HG03439 (cell line): ENCODE data around the gene GPI.

Experiments
- ATAC-seq: cut with Tn5 transposase; IDR thresholded peaks from one replicate; pipeline ENCODE4 v1.9.1; 2021; ENCODE audit warnings: mild to moderate bottlenecking, moderate library complexity; ENCODE audit not compliant: unreplicated experiment

GPI gene

DNA sequence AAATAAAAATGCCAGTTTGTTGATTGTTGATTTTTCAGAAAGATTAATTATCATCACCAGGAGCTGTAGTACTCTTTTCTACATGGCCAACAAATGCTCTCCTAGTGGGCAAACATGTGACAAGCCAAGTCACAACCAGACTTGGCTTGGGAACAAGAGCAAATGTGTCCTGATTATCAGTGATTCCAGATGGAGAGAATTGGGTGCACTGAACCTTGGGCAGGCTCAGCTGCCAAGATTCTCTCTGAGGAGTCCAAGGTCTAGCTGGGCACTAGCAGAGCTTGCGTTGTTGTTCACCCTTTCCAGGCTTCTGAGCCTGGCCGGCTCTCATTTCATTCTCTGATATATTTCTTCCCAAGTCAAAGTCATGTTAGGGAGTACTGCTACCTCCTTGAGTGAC is 27.3 kb upstream of the GPI start:
- ATAC-seq = no peak

DNA sequence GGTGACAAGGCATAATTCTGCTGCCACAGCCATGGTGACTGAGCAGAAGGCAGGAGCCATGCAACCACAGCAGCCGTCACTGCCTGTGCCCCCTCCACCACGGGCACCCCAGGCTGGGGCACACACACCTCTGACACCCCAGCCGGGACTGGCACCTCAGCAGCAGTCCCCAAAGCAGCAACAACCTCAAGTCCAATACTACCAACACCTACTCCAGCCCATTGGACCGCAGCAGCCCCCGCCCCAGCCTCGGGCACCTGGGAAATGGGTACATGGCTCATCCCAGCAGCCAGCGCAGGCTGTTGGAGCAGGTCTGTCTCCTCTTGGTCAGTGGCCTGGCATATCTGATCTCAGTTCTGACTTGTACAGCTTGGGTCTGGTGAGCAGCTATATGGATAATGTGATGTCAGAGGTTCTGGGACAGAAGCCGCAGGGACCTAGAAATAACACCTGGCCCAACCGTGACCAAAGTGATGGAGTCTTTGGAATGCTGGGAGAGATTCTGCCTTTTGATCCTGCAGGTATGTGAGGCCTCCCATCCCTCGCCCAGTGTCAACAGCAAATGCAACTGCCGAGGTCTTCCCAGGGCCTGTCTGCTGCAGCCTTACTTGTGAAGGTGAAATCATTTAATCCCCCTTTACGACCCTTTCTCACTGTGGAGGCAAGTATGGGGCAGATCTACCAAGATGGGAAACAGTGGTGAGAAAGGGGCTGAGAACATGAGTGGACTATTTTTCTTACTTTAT is 22.9 kb upstream of the GPI start:
- ATAC-seq = no peak

DNA sequence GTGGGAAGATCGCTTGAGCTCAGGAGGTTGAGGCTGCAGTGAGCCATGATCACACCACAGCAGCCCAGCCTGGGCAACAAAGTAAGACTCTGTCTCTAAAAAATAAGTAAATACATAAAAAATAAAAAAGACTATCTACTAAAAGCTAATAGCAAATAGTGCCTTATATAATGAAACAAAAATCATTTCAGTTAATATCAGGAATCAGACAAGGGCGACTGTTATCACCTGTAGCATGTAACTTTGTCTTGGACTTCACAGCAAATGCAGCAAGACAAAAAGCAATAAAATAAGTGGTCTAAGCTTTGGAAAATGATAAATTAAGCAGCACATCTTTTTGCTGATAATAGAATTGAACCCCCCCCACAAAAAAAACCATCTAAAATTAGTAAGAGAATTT is 21.2 kb upstream of the GPI start:
- ATAC-seq = no peak

DNA sequence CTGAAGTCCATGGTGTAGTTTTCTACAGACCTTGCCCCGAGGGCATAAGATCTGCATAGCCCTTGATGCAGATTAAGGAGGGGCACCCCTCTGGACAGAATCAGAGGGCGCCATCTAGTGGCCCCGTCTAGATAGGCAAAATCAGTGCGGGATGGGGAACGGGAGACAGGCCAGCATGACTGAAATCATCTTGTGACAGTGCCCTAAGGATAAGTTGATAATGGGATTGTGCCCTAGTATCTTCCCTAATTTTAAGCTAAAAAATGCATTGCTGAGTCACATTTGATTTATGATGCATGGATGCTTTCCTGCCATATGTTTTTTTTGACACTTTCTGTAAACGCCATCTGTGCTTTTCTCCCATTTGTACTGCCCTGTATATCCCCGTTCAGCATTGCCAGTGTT is 19.0 kb upstream of the GPI start:
- no peak for ATAC-seq

DNA sequence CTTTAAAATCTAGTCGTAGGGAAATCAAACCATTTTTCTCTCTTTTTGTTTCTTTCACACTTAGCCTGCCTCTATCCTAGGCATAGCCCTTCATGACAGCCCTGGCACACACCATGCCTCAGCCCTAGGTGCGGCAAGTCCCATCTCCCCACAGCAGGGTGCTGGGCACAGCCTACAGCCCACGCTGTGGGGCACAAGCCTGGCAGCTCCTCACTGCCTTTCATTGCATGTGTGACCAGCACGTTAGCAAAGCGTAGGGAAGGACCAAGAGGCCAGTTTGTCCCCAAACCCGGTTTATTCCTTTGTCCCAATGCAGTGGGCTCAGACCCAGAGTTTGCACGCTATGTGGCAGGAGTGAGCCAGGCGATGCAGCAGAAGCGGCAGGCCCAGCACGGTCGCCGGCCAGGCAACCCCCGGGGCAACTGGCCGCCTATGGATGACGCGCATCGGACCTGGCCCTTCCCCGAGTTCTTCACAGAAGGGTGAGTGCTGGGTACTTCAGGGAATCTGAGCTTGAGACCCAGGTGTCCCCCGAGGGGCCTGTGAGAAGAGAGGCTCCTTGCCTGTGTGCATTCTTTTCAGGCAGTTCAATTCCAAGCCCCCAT is 17.3 kb upstream of the GPI start:
- ATAC-seq = no peak

DNA sequence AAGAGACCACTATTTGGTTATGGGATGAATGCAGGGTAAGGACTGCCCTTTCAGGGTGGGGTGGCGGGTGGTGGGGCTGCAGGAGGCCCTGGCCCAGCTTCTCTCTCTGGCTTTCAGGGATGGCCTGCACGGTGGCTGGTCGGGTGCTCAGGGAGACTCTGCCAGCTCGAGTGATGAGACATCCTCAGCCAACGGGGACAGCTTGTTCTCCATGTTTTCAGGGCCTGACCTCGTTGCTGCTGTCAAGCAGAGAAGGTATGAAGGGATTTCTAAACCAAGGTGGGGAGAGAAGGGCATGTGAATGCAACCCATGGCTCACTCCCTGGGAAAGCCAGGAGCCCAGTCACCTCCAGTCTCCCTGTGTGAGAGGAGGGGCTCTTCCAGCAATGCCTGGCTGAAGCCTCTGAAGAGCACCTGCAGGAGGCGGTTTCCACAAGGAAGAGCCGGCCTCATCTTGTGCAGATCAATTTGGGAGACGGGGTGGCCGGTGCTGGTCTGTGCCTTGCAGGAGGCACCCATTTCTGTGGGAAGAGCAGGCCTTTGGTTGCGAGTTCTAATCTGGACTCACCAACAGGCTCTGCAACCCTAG is 16.0 kb upstream of the GPI start:
- no peak for ATAC-seq

DNA sequence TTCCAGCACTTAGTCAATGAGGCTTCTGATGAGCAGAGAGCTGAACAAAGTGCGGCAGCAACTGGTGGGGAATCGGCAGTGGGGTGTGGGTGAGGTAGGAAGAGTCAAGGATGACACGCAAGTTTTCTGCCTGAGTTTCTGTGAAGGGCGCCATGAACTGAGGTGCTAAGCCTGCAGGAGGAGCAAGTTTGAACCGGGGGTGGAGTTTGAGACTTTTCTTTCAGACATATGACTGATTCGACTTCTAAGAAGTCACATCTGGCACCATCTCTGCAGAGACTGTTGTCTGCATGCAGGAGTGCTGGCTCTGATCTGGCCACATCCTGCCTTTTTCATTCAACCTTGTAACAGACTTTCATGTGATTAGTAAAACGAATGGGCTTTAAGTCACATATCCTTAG is 14.8 kb upstream of the GPI start:
- ATAC-seq = no peak

DNA sequence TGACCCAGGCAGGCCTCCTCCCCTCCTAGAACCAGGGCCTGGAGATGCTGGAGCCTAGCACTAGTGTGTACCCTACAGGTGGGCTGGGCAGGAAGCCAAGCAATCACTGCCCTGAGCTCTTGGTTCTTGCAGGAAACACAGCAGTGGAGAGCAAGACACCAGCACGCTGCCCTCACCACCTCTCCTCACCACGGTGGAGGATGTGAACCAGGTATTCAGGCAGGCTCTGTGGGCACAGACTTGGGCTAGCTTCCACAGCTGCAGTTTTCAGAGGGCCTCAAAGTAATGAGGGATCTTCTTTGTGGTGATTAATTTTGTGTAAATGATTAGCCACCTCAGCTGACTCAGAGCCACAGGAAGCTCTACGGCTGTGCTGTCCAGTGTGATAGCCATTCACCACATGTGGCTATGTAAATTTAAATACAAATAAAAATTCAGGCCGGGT is 13.6 kb upstream of the GPI start:
- ATAC-seq = no peak

DNA sequence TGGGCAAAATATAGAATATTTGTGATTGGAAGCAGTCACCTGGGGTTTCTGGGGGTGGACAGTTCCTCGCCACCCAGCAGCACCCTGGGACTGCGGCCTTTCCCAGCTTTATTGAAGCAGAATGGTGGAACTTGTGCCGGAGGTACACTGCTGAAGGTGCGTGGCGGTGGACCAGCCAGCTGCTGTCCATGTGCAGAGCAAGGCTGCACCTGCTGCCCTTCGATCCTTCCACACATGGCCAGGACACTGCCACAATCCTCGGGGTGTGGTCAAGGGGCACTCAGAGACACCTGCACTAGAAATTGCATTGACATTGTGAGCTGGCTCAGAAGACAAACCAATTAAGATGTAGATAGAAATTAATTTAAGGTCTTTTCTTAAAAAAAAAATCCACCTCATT is 11.4 kb upstream of the GPI start:
- no peak for ATAC-seq

DNA sequence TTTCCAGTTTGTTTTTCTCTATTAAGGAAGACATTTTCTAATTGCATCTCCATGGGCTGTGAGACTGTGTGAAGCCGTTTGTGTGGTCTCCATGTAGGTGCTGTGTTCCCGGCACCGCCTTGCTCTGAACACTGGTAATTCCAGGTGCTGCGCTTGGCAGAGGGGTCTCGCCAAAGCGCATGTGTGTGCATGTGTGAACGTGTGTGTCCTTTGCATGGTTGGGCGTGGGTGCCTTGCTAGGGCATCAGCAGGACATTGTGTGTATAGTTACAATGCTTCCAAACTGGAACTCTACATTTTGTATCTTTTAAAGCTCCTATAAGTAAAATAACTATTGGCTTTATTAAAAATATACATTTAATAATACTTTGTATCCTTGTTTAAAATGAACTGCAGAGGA is 9.8 kb upstream of the GPI start:
- ATAC-seq = no peak

DNA sequence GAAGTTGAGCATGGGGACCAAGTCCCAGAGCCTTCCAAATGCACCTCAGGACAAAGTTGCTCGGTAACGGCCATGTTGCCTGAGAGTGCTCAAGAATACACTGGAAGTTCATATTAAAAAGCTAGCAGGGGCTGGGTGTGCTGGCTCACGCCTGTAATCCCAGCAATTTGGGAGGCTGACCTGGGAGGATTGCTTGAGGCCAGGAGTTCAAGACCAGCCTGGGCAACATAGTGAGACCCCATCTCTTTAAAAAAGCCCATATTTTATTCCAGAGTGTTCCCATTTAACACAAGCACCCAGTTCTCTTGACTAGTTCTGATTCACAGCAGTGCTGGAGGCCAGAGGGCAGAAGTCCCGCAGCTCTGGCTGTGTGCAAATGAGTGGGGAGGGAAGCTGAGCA is 8.1 kb upstream of the GPI start:
- ATAC-seq = no peak

DNA sequence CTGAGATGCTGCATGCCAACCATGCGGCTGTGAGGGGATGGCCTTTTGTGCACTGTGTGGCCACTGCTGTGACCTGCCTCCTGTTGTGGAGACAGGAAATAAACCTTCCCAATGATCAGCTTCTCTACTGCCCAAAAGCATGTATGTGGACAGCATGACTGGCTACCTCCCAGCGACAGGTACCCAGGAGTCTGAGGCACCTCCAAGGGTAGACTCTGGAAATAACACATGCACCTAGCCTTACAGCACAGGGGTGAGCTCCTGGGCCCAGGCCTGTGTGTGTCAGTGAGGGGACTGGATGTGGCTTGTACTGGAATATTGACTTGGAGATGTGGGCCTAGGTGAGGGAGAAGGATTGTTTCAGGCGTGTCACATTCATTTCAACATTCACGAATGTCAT is 7.6 kb upstream of the GPI start:
- ATAC-seq = no peak

DNA sequence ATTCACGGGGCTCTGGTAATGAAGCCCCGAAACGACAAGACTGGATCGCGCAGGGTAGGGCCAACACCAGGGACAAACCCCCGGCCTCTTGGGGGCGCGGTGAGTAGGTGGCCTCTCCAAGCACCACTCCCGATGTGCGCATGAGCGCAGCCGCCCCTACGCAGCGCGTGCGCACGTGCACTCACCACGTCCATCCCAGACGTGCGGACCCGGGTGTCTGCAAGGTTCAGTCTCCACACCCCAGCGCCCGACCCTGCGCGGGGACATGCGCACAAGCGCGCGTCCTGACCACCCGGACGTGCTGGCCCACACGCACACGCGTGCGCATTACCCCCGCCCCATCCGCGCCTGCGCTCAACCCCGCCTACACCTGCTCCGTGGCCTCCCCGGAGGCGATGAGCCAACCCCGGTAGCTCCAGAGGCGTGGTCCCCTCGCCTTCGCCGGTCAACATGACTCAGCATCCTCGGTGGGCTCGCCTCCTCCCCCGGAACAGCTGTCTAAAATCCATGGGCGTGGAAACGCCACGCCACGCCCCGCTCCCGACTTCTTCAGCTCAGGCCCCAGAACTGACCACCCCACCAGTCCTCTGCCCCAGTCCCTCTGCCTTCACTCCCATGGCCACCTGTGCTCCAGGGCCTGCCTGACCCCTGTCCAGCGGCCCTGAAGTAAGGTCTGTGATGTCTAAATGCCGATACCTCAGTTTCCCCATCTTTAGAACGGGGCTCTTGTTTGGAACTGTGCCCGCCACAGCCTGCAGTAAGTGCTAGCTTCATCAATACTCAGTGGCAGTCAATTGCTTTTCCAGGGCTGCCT is 5.6 kb upstream of the GPI start:
- ATAC-seq = peak; percentile 88

DNA sequence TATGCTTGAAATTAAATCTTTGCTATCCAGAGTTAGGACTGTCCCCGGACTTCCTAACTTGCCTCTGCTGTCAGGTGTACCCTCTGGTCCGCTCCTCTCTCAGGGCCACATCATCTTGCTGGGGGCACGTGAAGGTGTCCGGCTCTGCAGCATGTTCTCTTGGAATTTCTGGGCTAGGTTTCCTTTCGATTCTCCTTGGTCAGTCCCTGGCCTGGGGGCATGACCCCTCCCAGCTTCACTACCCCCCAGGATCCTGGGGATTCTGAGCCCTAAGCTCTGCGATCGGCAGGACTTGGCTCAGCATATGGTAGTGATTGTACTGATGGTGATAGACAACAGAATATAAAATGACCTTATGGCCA is 5.1 kb upstream of the GPI start:
- no peak for ATAC-seq

DNA sequence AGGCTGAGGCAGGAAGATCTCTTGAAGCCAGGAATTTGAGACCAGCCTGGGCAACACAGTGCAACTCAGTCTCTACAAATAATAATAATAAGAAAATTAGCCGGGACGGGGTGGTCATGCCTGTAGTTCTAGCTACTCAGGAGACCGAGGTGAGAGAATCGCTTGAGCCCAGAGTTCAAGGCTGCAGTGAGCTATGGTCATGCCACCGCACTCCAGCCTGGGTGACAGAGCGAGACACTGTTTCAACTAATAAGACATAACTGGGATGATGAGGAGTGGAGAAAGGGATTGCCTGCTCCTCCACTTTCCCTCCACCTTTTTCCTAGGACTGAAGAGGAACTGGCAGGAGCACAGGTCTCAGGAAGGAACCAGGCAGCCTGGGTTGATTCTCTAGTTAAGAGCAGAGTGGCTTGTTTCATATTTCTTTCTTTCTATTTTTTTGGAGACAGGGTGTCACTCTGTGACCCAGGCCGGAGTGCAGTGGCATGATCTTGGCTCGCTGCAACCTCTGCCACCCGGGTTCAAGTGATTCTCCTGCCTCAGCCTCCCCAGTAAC is 4.6 kb upstream of the GPI start:
- ATAC-seq = no peak

DNA sequence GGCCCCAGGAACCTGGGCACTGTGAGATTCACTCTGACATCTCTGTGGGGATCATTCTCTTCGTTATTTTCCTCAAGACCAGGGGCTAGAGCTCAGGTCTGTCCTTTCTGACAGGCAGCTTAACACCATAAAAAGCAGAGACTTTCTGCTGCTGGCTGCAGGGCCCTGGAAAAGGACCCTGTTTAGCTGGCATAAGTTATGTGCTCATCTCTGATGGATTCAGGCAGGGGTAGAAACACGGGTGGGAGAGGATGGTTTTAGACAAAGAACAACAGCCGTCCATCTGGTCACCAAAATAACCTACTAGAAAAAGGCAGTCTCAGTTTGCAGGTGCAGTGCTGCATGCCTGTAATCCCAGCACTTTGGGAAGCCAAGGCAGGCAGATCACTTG is 2.3 kb upstream of the GPI start:
- ATAC-seq = no peak

DNA sequence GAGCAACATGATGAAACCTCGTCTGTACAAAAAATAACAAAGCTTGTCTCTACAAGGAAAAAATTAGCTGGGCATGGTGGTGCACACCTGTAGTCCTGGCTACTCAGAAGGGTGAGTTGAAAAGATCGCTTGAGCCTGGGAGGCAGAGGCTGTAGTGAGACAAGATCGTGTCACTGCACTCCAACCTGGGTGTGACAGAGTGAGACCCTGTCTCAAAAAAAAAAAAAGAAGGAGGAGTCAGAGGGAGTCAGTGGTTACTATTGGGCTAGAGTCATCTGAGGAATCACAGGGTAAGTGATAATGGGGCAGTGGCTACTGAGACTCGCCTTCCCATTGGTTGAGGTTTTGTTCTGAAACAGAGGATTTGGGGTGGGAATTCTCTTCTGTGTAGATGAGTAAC is 1.9 kb upstream of the GPI start:
- no peak for ATAC-seq

DNA sequence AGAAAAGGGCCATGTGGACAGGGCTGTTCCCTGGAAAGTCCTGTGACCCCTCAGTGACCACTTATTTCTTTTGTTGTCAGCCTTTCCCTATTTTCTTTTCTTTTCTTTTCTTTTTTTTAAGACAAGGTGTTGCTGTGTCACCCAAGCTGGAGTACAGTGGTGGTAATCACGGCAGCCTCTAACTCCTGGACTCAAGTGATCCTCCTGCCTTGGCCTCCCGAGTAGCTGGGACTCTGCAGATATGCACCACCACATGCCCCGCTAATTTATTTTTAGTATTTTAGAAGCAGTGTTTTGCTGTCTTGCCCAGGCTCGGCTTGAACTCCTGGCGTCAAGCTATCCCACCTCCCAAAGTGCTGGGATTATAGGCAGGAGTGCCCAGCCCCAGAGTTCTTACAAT is 1.1 kb upstream of the GPI start:
- ATAC-seq = no peak

DNA sequence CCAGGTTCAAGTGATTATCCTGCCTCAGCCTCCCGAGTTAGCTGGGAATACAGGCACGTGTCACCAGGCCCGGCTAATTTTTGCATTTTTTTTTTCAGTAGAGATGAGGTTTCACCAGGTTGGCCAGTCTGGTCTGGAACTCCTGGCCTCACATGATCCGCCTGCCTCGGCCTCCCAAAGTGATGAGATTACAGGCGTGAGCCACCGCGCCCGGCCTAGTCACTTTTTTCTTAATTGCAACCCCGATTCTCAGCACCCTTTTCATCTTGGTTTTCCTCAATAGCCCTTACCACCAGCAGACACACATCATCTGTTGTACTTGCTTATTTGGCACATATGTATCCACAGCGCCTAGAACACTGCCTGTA is 550 bp upstream of the GPI start:
- no peak for ATAC-seq

DNA sequence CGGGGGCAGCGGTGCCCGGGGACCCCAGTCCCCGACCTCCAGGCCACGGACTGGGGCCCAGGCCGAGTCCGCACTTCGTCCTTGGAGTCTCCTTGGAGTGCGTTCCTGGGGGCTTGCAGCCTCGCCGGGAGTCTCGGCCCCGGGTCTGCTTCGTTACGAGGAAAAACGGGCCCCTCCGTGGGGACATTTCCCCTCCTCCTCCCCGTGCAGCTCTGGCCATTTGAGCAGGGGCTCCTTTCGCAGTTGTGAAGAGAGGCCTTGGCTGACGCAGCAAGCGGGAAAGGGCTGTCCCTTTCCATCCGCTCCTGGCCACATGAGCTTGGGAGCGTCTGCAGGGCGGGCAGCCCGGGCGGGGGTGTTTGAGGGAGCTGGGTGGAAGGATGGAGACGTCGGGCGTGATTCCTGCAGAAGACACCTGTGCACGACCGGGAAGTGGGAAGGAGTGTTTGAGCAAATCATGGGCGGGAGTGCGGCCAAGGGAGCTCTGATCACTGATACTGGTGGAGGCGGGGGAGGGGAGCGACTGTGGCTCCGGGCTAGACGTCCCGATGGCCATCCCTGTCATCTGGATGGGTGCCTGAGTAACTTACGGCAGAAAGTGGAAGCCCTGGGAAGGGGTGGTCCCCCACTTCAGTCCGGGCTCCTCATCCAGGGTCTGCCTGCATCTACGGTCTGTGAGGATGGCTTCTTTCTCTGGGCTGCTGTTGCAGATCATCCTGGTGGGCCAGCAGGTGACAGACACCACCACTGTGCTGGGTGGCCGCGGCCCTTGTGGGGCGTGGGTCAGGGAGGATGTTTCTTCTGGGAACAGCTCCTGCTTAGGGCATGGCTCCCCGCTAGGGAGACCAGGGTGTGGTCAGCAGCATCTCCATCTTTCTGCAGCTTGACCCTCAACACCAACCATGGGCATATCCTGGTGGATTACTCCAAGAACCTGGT is 736 bp downstream of the GPI start:
- ATAC-seq = peak; percentile 4
